NT2/D1 (cell line): ENCODE measurements around the gene CEP112.
"Not testable (repeated sequence)": the region's sequence is repeated elsewhere in the genome, so short reads cannot be mapped to it uniquely, and the experiment has no call there.

Source experiments
- DNase-seq: peaks from one replicate; pipeline ENCODE4 v3.0.0-alpha.2; 2011; ENCODE audit warnings: low read depth, low spot score
- H3K27me3 ChIP-seq: 2 replicates; pipeline ENCODE4 v1.6.0; 2011; ENCODE audit warnings: mild to moderate bottlenecking; ENCODE audit not compliant: insufficient read length, insufficient read depth
- H3K36me3 ChIP-seq: 2 replicates; pipeline ENCODE4 v1.6.1; 2011; ENCODE audit warnings: mild to moderate bottlenecking, low read length, mixed read lengths; ENCODE audit not compliant: insufficient read depth, insufficient read length
- H3K4me1 ChIP-seq: 2 replicates; pipeline ENCODE4 v1.5.1; 2011; ENCODE audit not compliant: insufficient read depth, insufficient read length
- H3K4me3 ChIP-seq: 2 replicates; pipeline ENCODE4 v1.5.1; 2011; ENCODE audit warnings: low read depth; ENCODE audit not compliant: insufficient read length
- H3K9ac ChIP-seq: 2 replicates; pipeline ENCODE4 v1.6.0; 2011; ENCODE audit warnings: low read depth; ENCODE audit not compliant: insufficient read length
- H3K9me3 ChIP-seq: 2 replicates; pipeline ENCODE4 v1.5.1; 2011; ENCODE audit warnings: mild to moderate bottlenecking, low read length; ENCODE audit not compliant: insufficient read depth
- SUZ12 ChIP-seq: IDR thresholded peaks from 2 replicates; pipeline ENCODE4 v1.6.1; 2011; ENCODE audit not compliant: insufficient read length, insufficient read depth; ENCODE audit errors: extremely low read depth
- YY1 ChIP-seq: IDR thresholded peaks from 2 replicates; pipeline ENCODE4 v1.6.1; 2011; ENCODE audit not compliant: insufficient read length, insufficient read depth
- ZNF274 ChIP-seq: IDR thresholded peaks from 2 replicates; pipeline ENCODE4 v1.6.1; 2011; ENCODE audit warnings: mild to moderate bottlenecking, low read depth, low read length

The CEP112 gene

GRCh38 chr17:66091445-66092080, 100.4 kb downstream of the CEP112 start:
- DNase-seq: no peak
- Histone ChIP-seq H3K36me3 (no peaks in the 10 kb centered on the region), H3K9me3 (peaks cover 12% of the 10 kb centered on the region), H3K9ac (no peak overlapping the region), H3K4me3 (no peak overlapping the region), H3K27me3 (no peaks in the 10 kb centered on the region), H3K4me1 (peaks cover 4% of the 10 kb centered on the region)
- TF ChIP-seq SUZ12: no peak
- TF ChIP-seq ZNF274: no peak
- no peak for TF ChIP-seq YY1

DNA sequence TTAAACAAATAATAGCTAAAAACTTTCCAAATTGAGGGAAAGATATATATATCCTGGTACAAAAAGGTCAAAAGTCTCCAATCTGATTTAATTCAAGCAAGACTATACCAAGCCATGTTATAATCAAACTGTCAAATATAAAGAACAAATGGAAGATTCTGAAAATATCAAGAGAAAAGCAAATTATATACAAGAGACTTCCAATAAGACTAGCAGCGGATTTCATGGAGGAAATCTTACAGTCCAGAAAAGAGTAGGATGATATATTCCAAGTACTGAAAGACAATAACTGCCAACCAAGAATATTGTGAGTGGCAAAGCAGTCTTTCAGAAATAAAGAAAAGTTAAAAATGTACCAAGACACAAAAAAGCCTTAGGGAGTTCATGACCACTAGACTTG, 102.2 kb downstream of the CEP112 start:
- H3K4me1 ChIP-seq: peaks cover 4% of the 10 kb centered on the region
- no peak for DNase-seq
- no peak overlapping the region for H3K4me3 ChIP-seq
- TF ChIP-seq YY1: no peak
- TF ChIP-seq SUZ12: no peak
- no peak for TF ChIP-seq ZNF274
- no peaks in the 10 kb centered on the region for H3K27me3 ChIP-seq
- no peak overlapping the region for H3K9ac ChIP-seq
- H3K9me3 ChIP-seq: peaks cover 12% of the 10 kb centered on the region
- no peaks in the 10 kb centered on the region for H3K36me3 ChIP-seq

- H3K27me3 ChIP-seq: no peaks in the 10 kb centered on the region
- no peaks in the 10 kb centered on the region for H3K36me3 ChIP-seq
- no peak for DNase-seq
- peaks cover 4% of the 10 kb centered on the region for H3K4me1 ChIP-seq
- H3K9me3 ChIP-seq: peaks cover 12% of the 10 kb centered on the region
- no peak overlapping the region for H3K4me3 ChIP-seq
- no peak overlapping the region for H3K9ac ChIP-seq
- no peak for TF ChIP-seq ZNF274
- TF ChIP-seq SUZ12: no peak
These were observed 103.8 kb downstream of the CEP112 start for GRCh38 chr17:66088173-66088572.

GRCh38 chr17:66087073-66087472, 104.9 kb downstream of the CEP112 start:
- H3K9ac ChIP-seq: no peak overlapping the region
- H3K9me3 ChIP-seq: peaks cover 12% of the 10 kb centered on the region

GRCh38 chr17:66085221-66085620, 106.7 kb downstream of the CEP112 start:
- Histone ChIP-seq H3K27me3 (no peaks in the 10 kb centered on the region), H3K36me3 (no peaks in the 10 kb centered on the region), H3K4me1 (peaks cover 4% of the 10 kb centered on the region), H3K9me3 (peaks cover 8% of the 10 kb centered on the region), H3K9ac (no peak overlapping the region), H3K4me3 (no peak overlapping the region)
- no peak for TF ChIP-seq SUZ12
- TF ChIP-seq YY1: no peak
- TF ChIP-seq ZNF274: no peak
- DNase-seq: no peak

More at GRCh38 chr17:66087073-66087472, 104.9 kb downstream of the CEP112 start:
- Histone ChIP-seq H3K36me3 (no peaks in the 10 kb centered on the region), H3K27me3 (no peaks in the 10 kb centered on the region), H3K4me3 (no peak overlapping the region), H3K4me1 (peaks cover 4% of the 10 kb centered on the region)
- no peak for DNase-seq
- TF ChIP-seq YY1: no peak
- no peak for TF ChIP-seq SUZ12
- no peak for TF ChIP-seq ZNF274

DNA sequence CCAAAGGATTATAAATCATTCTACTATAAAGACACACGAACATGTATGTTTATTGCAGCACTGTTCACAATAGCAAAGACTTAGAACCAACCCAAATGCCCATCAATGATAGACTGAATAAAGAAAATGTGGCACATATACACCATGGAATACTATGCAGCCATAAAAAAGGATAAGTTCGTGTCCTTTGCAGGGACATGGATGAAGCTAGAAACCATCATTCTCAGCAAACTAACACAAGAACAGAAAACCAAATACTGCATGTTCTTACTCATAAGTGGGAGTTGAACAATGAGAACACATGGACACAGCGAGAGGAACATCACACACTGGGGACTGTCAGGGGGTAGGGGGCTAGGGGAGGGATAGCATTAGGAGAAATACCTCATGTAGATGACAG, 111.3 kb downstream of the CEP112 start:
- not testable (repeated sequence) for H3K4me3 ChIP-seq, H3K4me1 ChIP-seq, H3K27me3 ChIP-seq, H3K9ac ChIP-seq, DNase-seq, H3K36me3 ChIP-seq, H3K9me3 ChIP-seq

DNA sequence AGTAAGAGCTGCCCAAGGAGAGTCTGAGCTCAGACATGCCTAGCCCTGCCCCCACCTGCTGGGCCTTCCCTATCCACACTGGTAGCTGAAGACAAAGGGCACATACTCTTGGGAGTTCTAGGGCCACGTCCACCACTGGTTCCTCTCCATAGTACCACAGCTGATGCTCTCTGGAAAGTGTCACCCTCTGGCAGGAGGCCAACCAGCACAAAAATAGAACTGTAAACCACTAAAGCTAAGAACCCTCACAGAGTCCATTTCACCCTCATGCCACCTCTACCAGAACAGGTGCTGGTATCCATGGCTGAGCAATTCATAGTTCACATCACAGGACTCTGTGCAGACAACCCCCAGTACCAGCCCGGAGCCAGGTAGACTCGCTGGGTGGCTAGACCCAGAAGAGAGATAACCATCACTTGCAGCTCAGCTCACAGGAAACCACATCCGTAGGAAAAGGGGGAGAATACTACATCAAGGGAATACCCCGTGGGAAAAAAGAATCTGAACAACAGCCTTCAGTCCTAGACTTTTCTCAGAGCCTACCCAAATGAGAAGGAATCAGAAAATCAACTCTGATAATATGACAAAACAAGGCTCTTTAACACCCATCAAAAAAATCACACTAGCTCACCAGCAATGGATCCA, 115.3 kb downstream of the CEP112 start:
- H3K27me3 ChIP-seq: no peaks in the 10 kb centered on the region
- no peak overlapping the region for H3K4me3 ChIP-seq
- no peak for DNase-seq
- no peaks in the 10 kb centered on the region for H3K4me1 ChIP-seq
- no peaks in the 10 kb centered on the region for H3K36me3 ChIP-seq
- H3K9me3 ChIP-seq: no peaks in the 10 kb centered on the region
- no peak for TF ChIP-seq YY1
- no peak for TF ChIP-seq ZNF274
- TF ChIP-seq SUZ12: no peak
- H3K9ac ChIP-seq: no peak overlapping the region
